ENCODE measurements around the gene MAX.

The MAX gene

GRCh38 chr14:65072256-65072655 lies 30.1 kb downstream of the MAX start:
- no peak for DNase-seq

- DNase-seq: no peak
Observed at GRCh38 chr14:65071544-65071943, 30.8 kb downstream of the MAX start.

GRCh38 chr14:65070471-65070976 lies 31.8 kb downstream of the MAX start:
- DNase-seq: no peak

GRCh38 chr14:65069874-65070413 lies 32.4 kb downstream of the MAX start:
- DNase-seq: no peak

- no peak for DNase-seq
Observed at GRCh38 chr14:65065719-65066118, 36.6 kb downstream of the MAX start.

GRCh38 chr14:65062096-65063075 lies 39.9 kb downstream of the MAX start:
- no peak for DNase-seq

- no peak for DNase-seq
Observed at GRCh38 chr14:65057695-65058094, 44.6 kb downstream of the MAX start.

- no peak for DNase-seq
Observed at GRCh38 chr14:65054471-65055085, 47.7 kb downstream of the MAX start.

- no peak for DNase-seq
Observed at GRCh38 chr14:65053466-65053865, 48.9 kb downstream of the MAX start.

GRCh38 chr14:65052832-65053231 lies 49.5 kb downstream of the MAX start:
- no peak for DNase-seq

GRCh38 chr14:65045709-65046108 lies 56.6 kb downstream of the MAX start:
- DNase-seq: no peak

GRCh38 chr14:65045006-65045405 lies 57.3 kb downstream of the MAX start:
- DNase-seq: no peak

- no peak for DNase-seq
Observed at GRCh38 chr14:65044596-65044959, 57.7 kb downstream of the MAX start.

- DNase-seq: no peak
Observed at GRCh38 chr14:65043893-65044595, 58.3 kb downstream of the MAX start.

GRCh38 chr14:65042731-65043372 lies 59.5 kb downstream of the MAX start:
- no peak for DNase-seq

- DNase-seq: no peak
Observed at GRCh38 chr14:65042296-65042695, 60.0 kb downstream of the MAX start.

- no peak for DNase-seq
Observed at GRCh38 chr14:65041434-65041915, 60.8 kb downstream of the MAX start.

GRCh38 chr14:65040666-65041433 lies 61.5 kb downstream of the MAX start:
- DNase-seq: no peak

GRCh38 chr14:65038966-65039365 lies 63.4 kb downstream of the MAX start:
- no peak for DNase-seq

- DNase-seq: no peak
Observed at GRCh38 chr14:65035049-65035448, 67.3 kb downstream of the MAX start.

- DNase-seq: no peak
Observed at GRCh38 chr14:65034021-65034420, 68.3 kb downstream of the MAX start.

- DNase-seq: no peak
Observed at GRCh38 chr14:65033181-65033580, 69.1 kb downstream of the MAX start.
